Endothelial cell (in vitro differentiated cells): ENCODE results near the gene PACS1. TPM values are rescaled to one million over a fixed set of nuclear protein-coding genes. Genes with fewer than 3 reads are reported as not detected.

ENCODE experiments used
- DNase-seq: peaks from one replicate; pipeline ENCODE4 v3.0.0; 2021; ENCODE audit warnings: low spot score
- H3K27ac Mint-ChIP-seq: one replicate; pipeline ENCODE4 v1.8.0; 2021; ENCODE audit warnings: mixed read lengths, inconsistent platforms; ENCODE audit not compliant: unreplicated experiment
- H3K27me3 Mint-ChIP-seq: one replicate; pipeline ENCODE4 v1.8.0; 2021; ENCODE audit warnings: mild to moderate bottlenecking, moderate library complexity, mixed read lengths, inconsistent platforms; ENCODE audit not compliant: unreplicated experiment
- H3K36me3 Mint-ChIP-seq: one replicate; pipeline ENCODE4 v1.8.0; 2021; ENCODE audit warnings: mild to moderate bottlenecking, low read depth, mixed read lengths, inconsistent platforms; ENCODE audit not compliant: unreplicated experiment
- H3K4me1 Mint-ChIP-seq: one replicate; pipeline ENCODE4 v1.8.0; 2021; ENCODE audit warnings: mild to moderate bottlenecking, mixed read lengths, inconsistent platforms; ENCODE audit not compliant: unreplicated experiment
- H3K4me3 Mint-ChIP-seq: one replicate; pipeline ENCODE4 v1.8.0; 2021; ENCODE audit warnings: mild to moderate bottlenecking, mixed read lengths, inconsistent platforms; ENCODE audit not compliant: unreplicated experiment
- H3K9me3 Mint-ChIP-seq: one replicate; pipeline ENCODE4 v1.8.0; 2021; ENCODE audit warnings: mixed read lengths, inconsistent platforms; ENCODE audit not compliant: unreplicated experiment
- total RNA-seq: library from RNA; stranded (reverse); fragmentation: NEBNext Ultra II Directional; extraction: Animal tissue kit (Norgen Biotek cat#: 25700); gene quantifications from one replicate; pipeline ENCODE4 v1.2.1, GENCODE V29; 2021; ENCODE audit not compliant: unreplicated experiment
- TF ChIP-seq, protein P1 (sequence below): fragments of 200-600 bp; sonication (generic); IDR thresholded peaks from one replicate; pipeline ENCODE4 v1.5.0; 2021; ENCODE audit warnings: antibody characterized with exemption; ENCODE audit not compliant: unreplicated experiment

PACS1 gene
- total RNA-seq, 1 donor from 2014 or later: 114 TPM

GRCh38 chr11:66282468-66283455 lies 212.7 kb downstream of the PACS1 start:
- Mint-ChIP-seq H3K27me3 (peaks cover 19% of the 10 kb centered on the region), H3K9me3 (no peaks in the 10 kb centered on the region), H3K4me1 (peaks cover 11% of the 10 kb centered on the region), H3K4me3 (no peak overlapping the region), H3K27ac (no peak overlapping the region), H3K36me3 (peaks cover 8% of the 10 kb centered on the region)
- TF ChIP-seq, protein P1, sequence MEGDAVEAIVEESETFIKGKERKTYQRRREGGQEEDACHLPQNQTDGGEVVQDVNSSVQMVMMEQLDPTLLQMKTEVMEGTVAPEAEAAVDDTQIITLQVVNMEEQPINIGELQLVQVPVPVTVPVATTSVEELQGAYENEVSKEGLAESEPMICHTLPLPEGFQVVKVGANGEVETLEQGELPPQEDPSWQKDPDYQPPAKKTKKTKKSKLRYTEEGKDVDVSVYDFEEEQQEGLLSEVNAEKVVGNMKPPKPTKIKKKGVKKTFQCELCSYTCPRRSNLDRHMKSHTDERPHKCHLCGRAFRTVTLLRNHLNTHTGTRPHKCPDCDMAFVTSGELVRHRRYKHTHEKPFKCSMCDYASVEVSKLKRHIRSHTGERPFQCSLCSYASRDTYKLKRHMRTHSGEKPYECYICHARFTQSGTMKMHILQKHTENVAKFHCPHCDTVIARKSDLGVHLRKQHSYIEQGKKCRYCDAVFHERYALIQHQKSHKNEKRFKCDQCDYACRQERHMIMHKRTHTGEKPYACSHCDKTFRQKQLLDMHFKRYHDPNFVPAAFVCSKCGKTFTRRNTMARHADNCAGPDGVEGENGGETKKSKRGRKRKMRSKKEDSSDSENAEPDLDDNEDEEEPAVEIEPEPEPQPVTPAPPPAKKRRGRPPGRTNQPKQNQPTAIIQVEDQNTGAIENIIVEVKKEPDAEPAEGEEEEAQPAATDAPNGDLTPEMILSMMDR: peak; percentile 98
- peak; percentile 100 for DNase-seq

DNA sequence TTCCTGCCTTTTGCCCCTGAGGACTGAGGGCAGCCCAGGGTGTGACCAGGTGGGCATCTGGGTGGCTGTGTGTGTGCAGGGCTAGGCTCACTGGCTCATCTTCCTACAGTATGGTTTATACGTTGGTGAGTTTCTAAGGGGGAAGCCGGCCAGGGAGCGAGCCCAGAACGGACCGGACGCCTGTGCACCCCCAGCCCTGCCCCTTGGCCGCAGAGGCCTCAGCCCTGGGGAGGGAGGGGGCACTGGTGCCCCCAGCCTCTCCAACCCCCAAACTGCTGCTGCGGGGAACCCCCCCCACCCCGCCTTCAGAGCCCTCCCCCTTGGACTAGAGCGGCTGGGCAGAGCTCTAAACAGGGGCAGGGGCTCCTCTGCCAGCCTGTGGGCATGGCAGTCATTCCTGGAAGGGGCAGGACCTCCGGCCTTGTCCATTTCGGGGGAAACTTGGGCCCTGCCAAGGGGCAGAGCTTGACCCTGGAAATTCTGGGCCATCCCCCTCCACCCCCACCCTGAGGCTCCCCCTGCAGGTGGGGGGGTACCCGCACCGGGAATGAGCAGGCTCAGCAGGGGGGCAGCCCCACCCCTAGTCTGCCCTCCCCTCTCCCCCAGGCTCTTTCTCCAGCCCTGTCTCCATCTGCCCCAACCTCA lies 213.5 kb downstream of the PACS1 start:
- peaks cover 19% of the 10 kb centered on the region for H3K27me3 Mint-ChIP-seq
- H3K4me1 Mint-ChIP-seq: peaks cover 16% of the 10 kb centered on the region
- no peaks in the 10 kb centered on the region for H3K9me3 Mint-ChIP-seq
- DNase-seq: no peak
- H3K36me3 Mint-ChIP-seq: peaks cover 8% of the 10 kb centered on the region
- no peak overlapping the region for H3K4me3 Mint-ChIP-seq
- H3K27ac Mint-ChIP-seq: no peak overlapping the region
- TF ChIP-seq, protein P1: no peak

- H3K9me3 Mint-ChIP-seq: no peaks in the 10 kb centered on the region
- no peak overlapping the region for H3K27ac Mint-ChIP-seq
- H3K4me3 Mint-ChIP-seq: no peak overlapping the region
- H3K27me3 Mint-ChIP-seq: peaks cover 19% of the 10 kb centered on the region
- TF ChIP-seq, protein P1: no peak
- peaks cover 15% of the 10 kb centered on the region for H3K4me1 Mint-ChIP-seq
- no peak for DNase-seq
- peaks cover 8% of the 10 kb centered on the region for H3K36me3 Mint-ChIP-seq
These were observed 214.5 kb downstream of the PACS1 start for GRCh38 chr11:66284526-66285078.

GRCh38 chr11:66285250-66285947 lies 215.3 kb downstream of the PACS1 start:
- Mint-ChIP-seq H3K27me3 (peaks cover 23% of the 10 kb centered on the region), H3K36me3 (peaks cover 8% of the 10 kb centered on the region), H3K9me3 (no peaks in the 10 kb centered on the region), H3K4me1 (peaks cover 22% of the 10 kb centered on the region), H3K27ac (peak overlapping the region; percentile 31), H3K4me3 (no peak overlapping the region)
- no peak for DNase-seq
- TF ChIP-seq, protein P1: no peak
